Fibroblast of lung (primary cell): Measurements from ENCODE around the gene PRDM8. TPM values are rescaled to one million over a fixed set of nuclear protein-coding genes. Genes with fewer than 3 reads are reported as not detected.

Experiments
- DNase-seq, 2 donors: peaks; one replicate each; pipeline versions ENCODE4 v3.0.0 to v3.0.0-alpha.2; 2010; ENCODE audit warnings: low read depth in 2 of 2
- H2AFZ ChIP-seq: 2 replicates; pipeline ENCODE4 v1.5.1; 2012; ENCODE audit warnings: low read length, control low read depth, inconsistent platforms
- H3K27ac ChIP-seq: 2 replicates; pipeline ENCODE4 v1.5.1; 2011; ENCODE audit warnings: low read length, control low read depth; ENCODE audit not compliant: insufficient read depth
- H3K27me3 ChIP-seq: 2 replicates; pipeline ENCODE4 v1.5.1; 2011; ENCODE audit warnings: mild to moderate bottlenecking, low read length; ENCODE audit not compliant: control insufficient read depth, insufficient read depth
- H3K36me3 ChIP-seq: 2 replicates; pipeline ENCODE4 v1.5.1; 2011; ENCODE audit warnings: low read length; ENCODE audit not compliant: control insufficient read depth, insufficient read depth
- H3K4me1 ChIP-seq: 2 replicates; pipeline ENCODE4 v1.5.1; 2011; ENCODE audit warnings: low read length; ENCODE audit not compliant: control insufficient read depth, insufficient read depth; ENCODE audit errors: extremely low read depth
- H3K4me2 ChIP-seq: 2 replicates; pipeline ENCODE4 v1.5.1; 2011; ENCODE audit warnings: low read length, control low read depth; ENCODE audit not compliant: insufficient read depth; ENCODE audit errors: extremely low read depth
- H3K4me3 ChIP-seq, 4 experiments: fragments of 200-600 bp in 1 of 4; sonication (generic) in 1 of 4; replicated peaks in 1 of 4; 2 replicates each; pipeline ENCODE4 v1.5.1; 2011 to 2016; ENCODE audit warnings: low read length in 4 of 4, low read depth in 3 of 4, mild to moderate bottlenecking in 3 of 4, control low read depth in 2 of 4, inconsistent platforms in 1 of 4, mixed read lengths in 1 of 4; ENCODE audit not compliant: insufficient read depth in 1 of 4; ENCODE audit errors: control extremely low read depth in 1 of 4
- H3K79me2 ChIP-seq: 2 replicates; pipeline ENCODE4 v1.5.1; 2012; ENCODE audit warnings: mild to moderate bottlenecking, low read length, inconsistent platforms; ENCODE audit not compliant: control insufficient read depth, insufficient read depth
- H3K9ac ChIP-seq: 2 replicates; pipeline ENCODE4 v1.5.1; 2011; ENCODE audit warnings: mild to moderate bottlenecking, low read length, control low read depth; ENCODE audit not compliant: insufficient read depth
- H3K9me3 ChIP-seq: 2 replicates; pipeline ENCODE4 v1.5.1; 2012; ENCODE audit warnings: low read depth, low read length; ENCODE audit not compliant: control insufficient read depth, insufficient read depth
- H4K20me1 ChIP-seq: 2 replicates; pipeline ENCODE4 v1.5.1; 2011; ENCODE audit warnings: low read length; ENCODE audit not compliant: control insufficient read depth, insufficient read depth; ENCODE audit errors: extremely low read depth
- EZH2 ChIP-seq: IDR thresholded peaks from 2 replicates; pipeline ENCODE4 v1.5.1; 2012; ENCODE audit warnings: low read length, control low read depth, mild to moderate bottlenecking; ENCODE audit errors: missing control alignments
- polyA plus RNA-seq, 2 donors: library from polyadenylated mRNA; depleted of rRNA in 1 of 2; stranded (reverse) in 1 of 2; unstranded in 1 of 2; fragments of >200 nt; gene quantifications; 2 replicates each; pipeline ENCODE4 v1.2.1, GENCODE V29; 2011 to 2012; ENCODE audit warnings: missing spikeins in 1 of 2
- total RNA-seq: library from RNA; depleted of rRNA; stranded (reverse); fragments of >200 nt; gene quantifications from 2 replicates; pipeline ENCODE4 v1.2.1, GENCODE V29; 2014
- TF ChIP-seq, protein P1 (sequence below), 2 donors: IDR thresholded peaks in 1 of 2; conservative IDR thresholded peaks in 1 of 2; 1 replicate in 1 of 2; 2 replicates in 1 of 2; pipeline ENCODE4 v1.5.1; 2011 to 2012; ENCODE audit warnings: low read length in 2 of 2, control low read depth in 1 of 2, inconsistent platforms in 1 of 2, low read depth in 1 of 2, mild to moderate bottlenecking in 1 of 2

PRDM8 gene
- total and polyA plus RNA-seq, 2 donors (not counting 1 experiment from before 2014, with no cell fraction given), result 3.3 to 8.8 TPM

DNA sequence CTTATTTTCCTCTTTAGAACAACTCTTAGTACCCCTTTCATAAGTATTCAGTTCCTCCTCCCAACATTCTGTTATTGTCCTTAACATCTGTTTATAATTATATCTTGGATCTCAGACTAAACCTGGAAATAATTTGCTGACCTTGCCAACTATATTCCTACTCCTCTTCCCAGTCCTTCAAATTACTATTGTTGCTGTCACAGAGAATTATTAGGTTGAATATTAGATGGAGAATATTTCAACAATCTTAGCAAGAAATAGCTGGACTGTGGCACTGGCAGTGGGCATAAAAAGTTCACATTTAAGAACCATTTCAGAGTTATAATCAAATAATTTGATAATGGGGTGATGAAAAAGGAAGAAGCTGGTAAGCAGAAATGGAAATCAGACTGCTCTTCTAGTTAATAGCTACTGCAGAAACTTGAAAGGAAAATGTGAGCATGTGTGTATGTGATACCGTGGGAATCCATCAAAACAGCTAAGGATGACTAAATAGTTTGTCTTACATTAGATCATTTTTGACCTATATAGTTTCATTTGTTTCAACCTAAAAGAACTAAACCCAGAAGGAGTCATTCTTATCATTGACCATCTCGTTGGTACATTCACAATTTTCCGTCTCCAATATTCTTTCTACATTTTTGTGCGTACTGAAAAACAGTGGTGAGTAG, 43.3 kb upstream of the PRDM8 start:
- H3K27ac ChIP-seq, result no peak overlapping the region
- H3K4me1 ChIP-seq, result no peaks in the 10 kb centered on the region
- DNase-seq, result peak in 1 of 2 donors; percentile 43
- H3K36me3 ChIP-seq, result no peaks in the 10 kb centered on the region
- no peaks in the 10 kb centered on the region for H3K27me3 ChIP-seq
- H3K4me3 ChIP-seq, result no peak overlapping the region
- H4K20me1 ChIP-seq, result no peaks in the 10 kb centered on the region
- no peak overlapping the region for H3K9ac ChIP-seq
- no peaks in the 10 kb centered on the region for H3K79me2 ChIP-seq
- TF ChIP-seq EZH2, result no peak
- TF ChIP-seq, protein P1, sequence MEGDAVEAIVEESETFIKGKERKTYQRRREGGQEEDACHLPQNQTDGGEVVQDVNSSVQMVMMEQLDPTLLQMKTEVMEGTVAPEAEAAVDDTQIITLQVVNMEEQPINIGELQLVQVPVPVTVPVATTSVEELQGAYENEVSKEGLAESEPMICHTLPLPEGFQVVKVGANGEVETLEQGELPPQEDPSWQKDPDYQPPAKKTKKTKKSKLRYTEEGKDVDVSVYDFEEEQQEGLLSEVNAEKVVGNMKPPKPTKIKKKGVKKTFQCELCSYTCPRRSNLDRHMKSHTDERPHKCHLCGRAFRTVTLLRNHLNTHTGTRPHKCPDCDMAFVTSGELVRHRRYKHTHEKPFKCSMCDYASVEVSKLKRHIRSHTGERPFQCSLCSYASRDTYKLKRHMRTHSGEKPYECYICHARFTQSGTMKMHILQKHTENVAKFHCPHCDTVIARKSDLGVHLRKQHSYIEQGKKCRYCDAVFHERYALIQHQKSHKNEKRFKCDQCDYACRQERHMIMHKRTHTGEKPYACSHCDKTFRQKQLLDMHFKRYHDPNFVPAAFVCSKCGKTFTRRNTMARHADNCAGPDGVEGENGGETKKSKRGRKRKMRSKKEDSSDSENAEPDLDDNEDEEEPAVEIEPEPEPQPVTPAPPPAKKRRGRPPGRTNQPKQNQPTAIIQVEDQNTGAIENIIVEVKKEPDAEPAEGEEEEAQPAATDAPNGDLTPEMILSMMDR (conservative IDR thresholded peaks at IDR 0.05 in 1 of 2, IDR thresholded peaks at IDR 0.05 in 1 of 2; ENCODE audit: low read depth in 1 of 2, low read length in 2 of 2), result no peak
- H3K9me3 ChIP-seq, result no peaks in the 10 kb centered on the region
- no peak overlapping the region for H2AFZ ChIP-seq
- H3K4me2 ChIP-seq, result no peak overlapping the region

DNA sequence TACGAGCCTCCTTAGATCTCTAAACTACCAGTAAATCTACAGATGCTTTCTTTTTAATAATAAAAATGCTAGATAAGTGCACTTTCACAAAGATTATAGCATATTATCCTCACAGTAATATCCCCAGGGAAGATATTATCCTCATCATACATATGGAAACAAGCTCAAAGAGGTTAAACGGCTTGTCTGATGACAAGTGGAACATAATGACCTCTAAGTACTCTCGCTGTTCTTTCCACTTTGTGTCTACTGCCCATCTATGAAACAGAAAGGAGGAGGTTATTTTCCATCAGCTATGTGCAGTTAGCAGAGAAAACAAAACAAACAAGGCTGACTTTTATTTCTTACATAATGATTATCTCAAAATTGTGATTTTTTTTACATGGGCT, 42.8 kb upstream of the PRDM8 start:
- no peak for TF ChIP-seq EZH2
- TF ChIP-seq, protein P1 (conservative IDR thresholded peaks at IDR 0.05 in 1 of 2, IDR thresholded peaks at IDR 0.05 in 1 of 2; ENCODE audit: low read depth in 1 of 2, low read length in 2 of 2), result no peak
- DNase-seq, result no peak
- Histone ChIP-seq H4K20me1 (no peaks in the 10 kb centered on the region), H3K4me2 (no peak overlapping the region), H3K9ac (no peak overlapping the region), H3K9me3 (no peaks in the 10 kb centered on the region), H3K79me2 (no peaks in the 10 kb centered on the region), H3K36me3 (no peaks in the 10 kb centered on the region), H3K27ac (no peak overlapping the region), H3K4me1 (no peaks in the 10 kb centered on the region), H2AFZ (no peak overlapping the region), H3K4me3 (no peak overlapping the region), H3K27me3 (no peaks in the 10 kb centered on the region)

DNA sequence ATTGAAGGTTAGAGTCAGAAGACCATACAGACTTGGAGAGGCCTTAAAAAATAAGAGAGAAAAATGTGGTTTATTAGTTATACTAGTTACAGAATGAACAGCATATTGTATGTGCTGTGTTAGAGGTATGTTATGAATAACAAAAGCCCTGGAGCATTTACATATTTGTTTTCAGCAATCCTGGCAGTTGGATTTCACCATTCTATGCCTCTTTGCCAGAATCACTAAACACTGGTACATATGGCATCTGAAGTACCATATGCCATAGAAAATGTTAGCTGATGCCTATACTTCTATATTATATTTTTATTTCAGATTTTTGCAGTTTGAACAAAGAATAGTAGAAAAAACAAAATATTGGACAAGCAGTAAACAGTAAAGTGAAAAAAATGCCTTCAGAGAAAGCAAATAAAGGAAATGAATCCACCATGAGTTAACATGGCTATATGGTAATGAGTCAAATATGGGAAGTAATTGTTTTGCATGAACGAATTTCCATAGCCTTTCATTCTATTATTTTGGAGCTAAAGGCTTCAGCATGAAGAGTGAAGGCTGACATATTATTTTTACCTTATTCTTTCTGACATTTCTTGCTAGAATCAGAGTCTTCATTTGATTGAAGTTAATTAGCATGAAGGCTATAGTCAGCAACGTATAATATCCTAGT, 41.9 kb upstream of the PRDM8 start:
- no peaks in the 10 kb centered on the region for H3K4me1 ChIP-seq
- no peaks in the 10 kb centered on the region for H3K79me2 ChIP-seq
- no peak for DNase-seq
- H3K27ac ChIP-seq, result no peak overlapping the region
- no peak overlapping the region for H3K9ac ChIP-seq
- H2AFZ ChIP-seq, result no peak overlapping the region
- no peaks in the 10 kb centered on the region for H3K9me3 ChIP-seq
- TF ChIP-seq, protein P1 (conservative IDR thresholded peaks at IDR 0.05 in 1 of 2, IDR thresholded peaks at IDR 0.05 in 1 of 2; ENCODE audit: low read depth in 1 of 2, low read length in 2 of 2), result no peak
- no peak for TF ChIP-seq EZH2
- H3K4me2 ChIP-seq, result no peak overlapping the region
- no peak overlapping the region for H3K4me3 ChIP-seq
- no peaks in the 10 kb centered on the region for H3K27me3 ChIP-seq
- H3K36me3 ChIP-seq, result no peaks in the 10 kb centered on the region
- H4K20me1 ChIP-seq, result no peaks in the 10 kb centered on the region
